K562 (cell line): Measurements from ENCODE around the gene UBE2O. TPM values are rescaled to one million over a fixed set of nuclear protein-coding genes. Genes with fewer than 3 reads are reported as not detected.

Experiments
- ASH1L ChIP-seq: fragments of 450-650 bp; IDR thresholded peaks from 2 replicates; pipeline ENCODE4 v1.6.1; 2018; ENCODE audit warnings: borderline replicate concordance, mild to moderate bottlenecking, low read depth; ENCODE audit not compliant: partially characterized antibody
- CBFA2T2 ChIP-seq: fragments of 450-650 bp; conservative IDR thresholded peaks from 2 replicates; pipeline ENCODE4 v1.6.1; 2017; ENCODE audit warnings: mild to moderate bottlenecking
- CHD7 ChIP-seq: fragments of 200-600 bp; sonication (generic); IDR thresholded peaks from one replicate; pipeline ENCODE4 v1.6.1; 2012; ENCODE audit warnings: mild to moderate bottlenecking, low read depth, low read length, inconsistent platforms
- DMBX1 ChIP-seq: fragments of 250-450 bp; sonication (Bioruptor Pico); IDR thresholded peaks from 2 replicates; pipeline ENCODE4 v1.8.0; 2022; ENCODE audit warnings: inconsistent platforms, mild to moderate bottlenecking, moderate library complexity, borderline replicate concordance
- ELK3 ChIP-seq: fragments of 450-650 bp; formaldehyde crosslinking; IDR thresholded peaks from 2 replicates; pipeline ENCODE4 v1.4.0; 2020; ENCODE audit warnings: mild to moderate bottlenecking
- FOXA1 ChIP-seq: fragments of 450-650 bp; IDR thresholded peaks from 2 replicates; pipeline ENCODE4 v1.6.1; 2016; ENCODE audit warnings: mild to moderate bottlenecking, borderline replicate concordance
- ZNF584 ChIP-seq: fragments of 200-800 bp; sonication (Bioruptor generic); IDR thresholded peaks from 2 replicates; pipeline ENCODE4 v1.6.1; 2016; ENCODE audit warnings: low read depth, mild to moderate bottlenecking, missing genetic modification characterization, missing compliant biosample characterization
- polyA plus RNA-seq, 8 experiments: library from polyadenylated mRNA; depleted of rRNA in 4 of 8; stranded (reverse) in 5 of 8; unstranded in 3 of 8; fragments of >200 nt; fragmentation: Nextera tagmentation in 2 of 8; fragmentation: Illumina TruSeq in 1 of 8; extraction: Ambion mirVana in 2 of 8; extraction: Trizol in 1 of 8; gene quantifications; 2 replicates each; pipeline versions ENCODE4 v1.2.1 to v1.2.3, GENCODE V29; 2011 to 2014; ENCODE audit warnings: inconsistent platforms in 1 of 8, missing spikeins in 1 of 8
- total RNA-seq, 7 experiments: library from RNA; depleted of rRNA in 6 of 7; stranded (reverse); fragments of >200 nt in 6 of 7; fragmentation: Illumina TruSeq in 2 of 7; extraction: Trizol in 2 of 7; gene quantifications; 2 replicates each; pipeline versions ENCODE4 v1.2.1 to v1.2.3, GENCODE V29; 2011 to 2021; ENCODE audit warnings: low replicate concordance in 1 of 7
- TF ChIP-seq, protein P1 (sequence below), 2 experiments: fragments of 450-650 bp; conservative IDR thresholded peaks; 2 replicates each; pipeline ENCODE4 v1.6.1; 2017; ENCODE audit warnings: mild to moderate bottlenecking in 2 of 2, moderate library complexity in 2 of 2
- TF ChIP-seq, protein P2 (sequence below): fragments of 250-450 bp; sonication (Bioruptor Pico); IDR thresholded peaks from 2 replicates; pipeline ENCODE4 v1.5.0; 2020; ENCODE audit warnings: mild to moderate bottlenecking, borderline replicate concordance

The UBE2O gene
- total and polyA plus RNA-seq, 9 of the 15 experiments (the other 6 are each of a cell fraction or from before 2014, with no cell fraction given) = 1.6 to 39.7 (median 13.3) TPM

DNA sequence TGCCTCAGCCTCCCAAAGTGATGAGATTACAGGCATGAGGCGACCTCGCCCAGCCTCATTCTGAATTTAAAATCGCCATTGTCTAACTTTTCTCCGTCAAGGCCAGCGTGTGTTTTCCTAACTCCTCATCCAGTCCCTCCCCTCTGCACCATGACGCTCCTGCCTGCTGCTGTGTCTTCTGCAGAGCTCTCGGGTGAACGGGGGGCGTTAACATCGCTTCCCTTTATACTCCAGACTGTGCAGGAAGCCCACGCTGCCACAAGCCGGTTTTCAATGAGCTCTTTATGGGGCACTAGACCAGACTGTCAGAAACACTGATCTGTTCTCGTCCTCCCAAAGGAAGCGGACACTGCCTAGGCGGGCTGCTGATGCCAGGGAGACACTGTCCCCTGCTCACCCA lies 27.7 kb upstream of the UBE2O start (continued):
- no peak for TF ChIP-seq CHD7
- TF ChIP-seq, protein P1, sequence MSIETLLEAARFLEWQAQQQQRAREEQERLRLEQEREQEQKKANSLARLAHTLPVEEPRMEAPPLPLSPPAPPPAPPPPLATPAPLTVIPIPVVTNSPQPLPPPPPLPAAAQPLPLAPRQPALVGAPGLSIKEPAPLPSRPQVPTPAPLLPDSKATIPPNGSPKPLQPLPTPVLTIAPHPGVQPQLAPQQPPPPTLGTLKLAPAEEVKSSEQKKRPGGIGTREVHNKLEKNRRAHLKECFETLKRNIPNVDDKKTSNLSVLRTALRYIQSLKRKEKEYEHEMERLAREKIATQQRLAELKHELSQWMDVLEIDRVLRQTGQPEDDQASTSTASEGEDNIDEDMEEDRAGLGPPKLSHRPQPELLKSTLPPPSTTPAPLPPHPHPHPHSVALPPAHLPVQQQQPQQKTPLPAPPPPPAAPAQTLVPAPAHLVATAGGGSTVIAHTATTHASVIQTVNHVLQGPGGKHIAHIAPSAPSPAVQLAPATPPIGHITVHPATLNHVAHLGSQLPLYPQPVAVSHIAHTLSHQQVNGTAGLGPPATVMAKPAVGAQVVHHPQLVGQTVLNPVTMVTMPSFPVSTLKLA (conservative IDR thresholded peaks at IDR 0.05) = no peak
- TF ChIP-seq, protein P2, sequence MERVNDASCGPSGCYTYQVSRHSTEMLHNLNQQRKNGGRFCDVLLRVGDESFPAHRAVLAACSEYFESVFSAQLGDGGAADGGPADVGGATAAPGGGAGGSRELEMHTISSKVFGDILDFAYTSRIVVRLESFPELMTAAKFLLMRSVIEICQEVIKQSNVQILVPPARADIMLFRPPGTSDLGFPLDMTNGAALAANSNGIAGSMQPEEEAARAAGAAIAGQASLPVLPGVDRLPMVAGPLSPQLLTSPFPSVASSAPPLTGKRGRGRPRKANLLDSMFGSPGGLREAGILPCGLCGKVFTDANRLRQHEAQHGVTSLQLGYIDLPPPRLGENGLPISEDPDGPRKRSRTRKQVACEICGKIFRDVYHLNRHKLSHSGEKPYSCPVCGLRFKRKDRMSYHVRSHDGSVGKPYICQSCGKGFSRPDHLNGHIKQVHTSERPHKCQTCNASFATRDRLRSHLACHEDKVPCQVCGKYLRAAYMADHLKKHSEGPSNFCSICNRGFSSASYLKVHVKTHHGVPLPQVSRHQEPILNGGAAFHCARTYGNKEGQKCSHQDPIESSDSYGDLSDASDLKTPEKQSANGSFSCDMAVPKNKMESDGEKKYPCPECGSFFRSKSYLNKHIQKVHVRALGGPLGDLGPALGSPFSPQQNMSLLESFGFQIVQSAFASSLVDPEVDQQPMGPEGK (CRISPR knock-in tag) = no peak
- TF ChIP-seq ZNF584 (CRISPR knock-in tag) = no peak
- no peak for TF ChIP-seq FOXA1
- no peak for TF ChIP-seq ASH1L
- TF ChIP-seq ELK3 (CRISPR knock-in tag) = no peak
- no peak for TF ChIP-seq CBFA2T2
- no peak for TF ChIP-seq DMBX1 (CRISPR knock-in tag)
